ENCODE data around the gene EYS.

EYS gene

GRCh38 chr6:64197246-64197645 is 1509.8 kb downstream of the EYS start:
- DNase-seq, result no peak

GRCh38 chr6:64186592-64186991 is 1520.4 kb downstream of the EYS start:
- DNase-seq, result no peak

GRCh38 chr6:64185621-64186020 is 1521.4 kb downstream of the EYS start:
- DNase-seq, result no peak

- DNase-seq, result no peak
Measured at GRCh38 chr6:64175296-64175695, 1531.7 kb downstream of the EYS start.

GRCh38 chr6:64170316-64170715 is 1536.7 kb downstream of the EYS start:
- DNase-seq, result no peak

GRCh38 chr6:64160486-64160885 is 1546.5 kb downstream of the EYS start:
- DNase-seq, result no peak

- no peak for DNase-seq
Measured at GRCh38 chr6:64155063-64155462, 1552.0 kb downstream of the EYS start.

GRCh38 chr6:64146876-64147275 is 1560.2 kb downstream of the EYS start:
- no peak for DNase-seq

GRCh38 chr6:64146094-64146493 is 1560.9 kb downstream of the EYS start:
- DNase-seq, result no peak

- no peak for DNase-seq
Measured at GRCh38 chr6:64145658-64146057, 1561.4 kb downstream of the EYS start.

- DNase-seq, result no peak
Measured at GRCh38 chr6:64143101-64143500, 1563.9 kb downstream of the EYS start.

GRCh38 chr6:64141680-64142079 is 1565.3 kb downstream of the EYS start:
- no peak for DNase-seq

GRCh38 chr6:64128301-64129024 is 1578.6 kb downstream of the EYS start:
- no peak for DNase-seq

- no peak for DNase-seq
Measured at GRCh38 chr6:64123761-64124633, 1583.0 kb downstream of the EYS start.

GRCh38 chr6:64122712-64123375 is 1584.2 kb downstream of the EYS start:
- no peak for DNase-seq

GRCh38 chr6:64121011-64121565 is 1585.9 kb downstream of the EYS start:
- no peak for DNase-seq

- no peak for DNase-seq
Measured at GRCh38 chr6:64113704-64114103, 1593.3 kb downstream of the EYS start.

GRCh38 chr6:64104051-64104450 is 1603.0 kb downstream of the EYS start:
- no peak for DNase-seq

- DNase-seq, result no peak
Measured at GRCh38 chr6:64103480-64103879, 1603.5 kb downstream of the EYS start.

GRCh38 chr6:64100702-64101303 is 1606.2 kb downstream of the EYS start:
- no peak for DNase-seq

GRCh38 chr6:64090352-64090751 is 1616.7 kb downstream of the EYS start:
- DNase-seq, result no peak

GRCh38 chr6:64085126-64085525 is 1621.9 kb downstream of the EYS start:
- DNase-seq, result no peak

GRCh38 chr6:64084185-64084663 is 1622.8 kb downstream of the EYS start:
- DNase-seq, result no peak

Data from CD4-positive, alpha-beta T cell treated with Interleukin-15 for 1 hour (primary cell).